Measurements from ENCODE around the gene NFIB. TPM values are rescaled to one million over a fixed set of nuclear protein-coding genes. Genes with fewer than 3 reads are reported as not detected.

The NFIB gene
- total RNA-seq, 1 donor from 2014 or later, result 99.4 TPM

GRCh38 chr9:14158916-14159315, 155.0 kb downstream of the NFIB start:
- no peak for ATAC-seq

GRCh38 chr9:14158136-14158813, 155.7 kb downstream of the NFIB start:
- intact Hi-C loops (cut with DNase I), result no loop called here
- ATAC-seq (no peak), DNase-seq (no peak)
- TF ChIP-seq CTCF (IDR thresholded peaks at IDR 0.05), result no peak
- Histone ChIP-seq H3K4me3 (no peak overlapping the region), H3K9me3 (no peaks in the 10 kb centered on the region), H3K36me3 (no peaks in the 10 kb centered on the region), H3K27ac (no peak overlapping the region), H3K4me1 (peaks cover 10% of the 10 kb centered on the region), H3K27me3 (no peaks in the 10 kb centered on the region)

More at GRCh38 chr9:14158916-14159315, 155.0 kb downstream of the NFIB start:
- Histone ChIP-seq H3K36me3 (no peaks in the 10 kb centered on the region), H3K27me3 (no peaks in the 10 kb centered on the region), H3K9me3 (no peaks in the 10 kb centered on the region), H3K4me3 (no peak overlapping the region), H3K27ac (no peak overlapping the region), H3K4me1 (peaks cover 6% of the 10 kb centered on the region)
- DNase-seq, result no peak
- no peak for TF ChIP-seq CTCF (IDR thresholded peaks at IDR 0.05)
- intact Hi-C loops (cut with DNase I), result no loop called here

GRCh38 chr9:14157191-14157590, 156.8 kb downstream of the NFIB start:
- H3K36me3 ChIP-seq, result no peaks in the 10 kb centered on the region
- peaks cover 12% of the 10 kb centered on the region for H3K4me1 ChIP-seq
- H3K4me3 ChIP-seq, result no peak overlapping the region
- DNase-seq, result no peak
- no peaks in the 10 kb centered on the region for H3K27me3 ChIP-seq
- intact Hi-C loops (cut with DNase I), result no loop called here
- ATAC-seq, result no peak
- no peak for TF ChIP-seq CTCF (IDR thresholded peaks at IDR 0.05)
- H3K27ac ChIP-seq, result no peak overlapping the region
- H3K9me3 ChIP-seq, result no peaks in the 10 kb centered on the region

- H3K27me3 ChIP-seq, result no peaks in the 10 kb centered on the region
- no peak overlapping the region for H3K4me3 ChIP-seq
- intact Hi-C loops (cut with DNase I), result no loop called here
- H3K9me3 ChIP-seq, result no peaks in the 10 kb centered on the region
- H3K4me1 ChIP-seq, result peaks cover 6% of the 10 kb centered on the region
- H3K36me3 ChIP-seq, result no peaks in the 10 kb centered on the region
- H3K27ac ChIP-seq, result no peak overlapping the region
- DNase-seq (no peak), ATAC-seq (no peak)
- no peak for TF ChIP-seq CTCF (IDR thresholded peaks at IDR 0.05)
These were observed 157.9 kb downstream of the NFIB start for GRCh38 chr9:14156046-14156445.

- DNase-seq (no peak), ATAC-seq (no peak)
- no peaks in the 10 kb centered on the region for H3K36me3 ChIP-seq
- no peak overlapping the region for H3K4me3 ChIP-seq
- no peaks in the 10 kb centered on the region for H3K9me3 ChIP-seq
- H3K27ac ChIP-seq, result no peak overlapping the region
- TF ChIP-seq CTCF (IDR thresholded peaks at IDR 0.05), result no peak
- H3K4me1 ChIP-seq, result peaks cover 6% of the 10 kb centered on the region
- H3K27me3 ChIP-seq, result no peaks in the 10 kb centered on the region
- intact Hi-C loops (cut with DNase I), result no loop called here
These were observed 158.7 kb downstream of the NFIB start for GRCh38 chr9:14155237-14155636.

GRCh38 chr9:14153310-14153720, 160.6 kb downstream of the NFIB start:
- Histone ChIP-seq H3K4me3 (no peak overlapping the region), H3K27ac (no peak overlapping the region), H3K36me3 (no peaks in the 10 kb centered on the region), H3K4me1 (peaks cover 6% of the 10 kb centered on the region), H3K9me3 (no peaks in the 10 kb centered on the region), H3K27me3 (no peaks in the 10 kb centered on the region)
- no peak for DNase-seq
- intact Hi-C loops (cut with DNase I), result no loop called here
- TF ChIP-seq CTCF (IDR thresholded peaks at IDR 0.05), result no peak
- ATAC-seq, result no peak
